ENCODE data around the gene MAGEA3.
"Not testable (repeated sequence)": the region's sequence is repeated elsewhere in the genome, so short reads cannot be mapped to it uniquely, and the experiment has no call there.

GRCh38 chrX:152674652-152675051, 23.9 kb upstream of the MAGEA3 start:
- not testable (repeated sequence) for TF ChIP-seq EZH2 (IDR thresholded peaks at IDR 0.05); POLR2AphosphoS5 (IDR thresholded peaks at IDR 0.05; ENCODE audit: borderline replicate concordance, low read depth, low read length); FOXP2 (optimal IDR thresholded peaks at IDR 0.05; ENCODE audit: control extremely low read depth, extremely low read length, insufficient read depth)

All from SK-N-MC (cell line).